NCI-H1417 treated with DMSO at 0.1 percent for 48 hours (cell line): ENCODE data around the gene TREM1.

Experiments
- DNase-seq: peaks from one replicate; lab custom pipeline; 2025; lab: John Stamatoyannopoulos, UW

TREM1 gene

GRCh38 chr6:41294214-41294872 is 7.9 kb upstream of the TREM1 start:
- no peak for DNase-seq

GRCh38 chr6:41291717-41292116 is 5.2 kb upstream of the TREM1 start:
- no peak for DNase-seq

- no peak for DNase-seq
Measured at GRCh38 chr6:41289815-41290214, 3.3 kb upstream of the TREM1 start.

GRCh38 chr6:41288754-41289129 is 2.3 kb upstream of the TREM1 start:
- no peak for DNase-seq

GRCh38 chr6:41288030-41288753 is 1.7 kb upstream of the TREM1 start:
- peak; percentile 90 for DNase-seq

GRCh38 chr6:41284726-41285125 is 1.8 kb downstream of the TREM1 start:
- DNase-seq = no peak

- DNase-seq = no peak
Measured at GRCh38 chr6:41283600-41283999, 2.9 kb downstream of the TREM1 start.

GRCh38 chr6:41280381-41281057 is 6.0 kb downstream of the TREM1 start:
- DNase-seq = no peak

- no peak for DNase-seq
Measured at GRCh38 chr6:41278699-41279405, 7.6 kb downstream of the TREM1 start.

GRCh38 chr6:41277605-41278004 is 8.9 kb downstream of the TREM1 start:
- no peak for DNase-seq

GRCh38 chr6:41275489-41275888 is 11.0 kb downstream of the TREM1 start:
- DNase-seq = no peak

- no peak for DNase-seq
Measured at GRCh38 chr6:41274256-41274655, 12.2 kb downstream of the TREM1 start.

GRCh38 chr6:41273714-41274113 is 12.8 kb downstream of the TREM1 start:
- DNase-seq = no peak

- no peak for DNase-seq
Measured at GRCh38 chr6:41272591-41273240, 13.8 kb downstream of the TREM1 start.

- no peak for DNase-seq
Measured at GRCh38 chr6:41271901-41272395, 14.5 kb downstream of the TREM1 start.

GRCh38 chr6:41269716-41270115 is 16.8 kb downstream of the TREM1 start:
- DNase-seq = no peak

GRCh38 chr6:41269166-41269565 is 17.3 kb downstream of the TREM1 start:
- no peak for DNase-seq

GRCh38 chr6:41268478-41268877 is 18.0 kb downstream of the TREM1 start:
- DNase-seq = no peak

- no peak for DNase-seq
Measured at GRCh38 chr6:41266541-41266940, 19.9 kb downstream of the TREM1 start.

GRCh38 chr6:41263267-41263666 is 23.2 kb downstream of the TREM1 start:
- no peak for DNase-seq

GRCh38 chr6:41262401-41262800 is 24.1 kb downstream of the TREM1 start:
- DNase-seq = no peak

- DNase-seq = no peak
Measured at GRCh38 chr6:41258196-41258493, 28.3 kb downstream of the TREM1 start.
